Right kidney (tissue), 1 donor: ENCODE results near the gene IL1RL2.

Experiments used
- DNase-seq: peaks from one replicate; pipeline ENCODE4 v3.0.0-alpha.2; 2016

The IL1RL2 gene

DNA sequence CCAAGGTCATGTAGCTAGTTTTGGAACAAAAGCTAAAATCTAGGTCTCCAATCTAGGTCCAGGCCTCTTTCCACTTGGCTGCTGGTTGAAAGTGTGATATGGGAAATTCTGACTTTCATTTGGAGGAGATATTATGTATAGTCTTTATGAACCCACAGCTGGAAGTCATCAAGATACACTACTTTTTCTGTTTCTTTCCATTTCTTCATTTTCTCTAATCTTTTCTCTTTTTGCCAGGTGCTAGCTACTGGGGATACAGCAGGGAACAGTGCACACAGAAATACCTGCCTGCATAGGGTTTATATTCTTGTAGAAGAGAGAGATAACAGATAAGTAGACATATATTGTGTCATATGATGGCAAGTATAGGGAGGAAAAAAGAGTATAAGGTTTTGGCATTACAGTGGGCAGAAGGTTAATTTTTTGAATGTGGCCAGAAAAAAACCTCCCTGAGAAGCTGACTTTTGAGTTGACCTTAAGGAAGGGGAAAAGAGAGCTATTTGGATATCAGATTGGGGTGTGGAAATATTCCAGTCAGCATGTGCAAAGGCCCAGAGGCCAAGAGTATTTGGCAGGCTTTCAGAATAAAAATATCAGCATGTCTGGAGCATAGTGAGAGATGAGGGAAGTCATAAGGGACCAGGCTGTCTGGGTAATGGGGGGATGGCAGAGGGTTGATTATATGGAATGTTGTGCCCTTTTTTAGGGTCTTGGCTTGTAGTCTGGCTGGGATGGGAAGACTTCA, 28.6 kb upstream of the IL1RL2 start:
- DNase-seq = no peak

DNA sequence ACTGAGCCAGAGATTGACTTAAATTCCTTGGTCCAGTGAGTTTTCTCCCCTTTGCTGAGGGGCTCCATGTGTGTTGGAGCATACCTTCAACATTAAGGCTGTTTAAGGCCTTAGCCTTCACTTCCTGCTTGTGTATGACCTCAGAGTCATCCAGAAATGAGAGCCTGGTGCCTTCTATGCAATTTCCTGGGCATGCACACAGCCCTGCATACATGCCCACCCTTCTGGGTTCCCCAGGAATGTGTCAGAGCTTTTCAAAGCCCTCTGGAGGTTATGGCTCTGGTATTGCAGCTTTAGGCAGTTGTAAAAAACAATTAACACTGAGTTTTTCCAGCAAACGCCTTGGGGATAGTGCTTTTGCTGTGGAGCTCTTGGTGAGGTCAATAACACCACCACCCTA, 27.5 kb upstream of the IL1RL2 start:
- DNase-seq = no peak

DNA sequence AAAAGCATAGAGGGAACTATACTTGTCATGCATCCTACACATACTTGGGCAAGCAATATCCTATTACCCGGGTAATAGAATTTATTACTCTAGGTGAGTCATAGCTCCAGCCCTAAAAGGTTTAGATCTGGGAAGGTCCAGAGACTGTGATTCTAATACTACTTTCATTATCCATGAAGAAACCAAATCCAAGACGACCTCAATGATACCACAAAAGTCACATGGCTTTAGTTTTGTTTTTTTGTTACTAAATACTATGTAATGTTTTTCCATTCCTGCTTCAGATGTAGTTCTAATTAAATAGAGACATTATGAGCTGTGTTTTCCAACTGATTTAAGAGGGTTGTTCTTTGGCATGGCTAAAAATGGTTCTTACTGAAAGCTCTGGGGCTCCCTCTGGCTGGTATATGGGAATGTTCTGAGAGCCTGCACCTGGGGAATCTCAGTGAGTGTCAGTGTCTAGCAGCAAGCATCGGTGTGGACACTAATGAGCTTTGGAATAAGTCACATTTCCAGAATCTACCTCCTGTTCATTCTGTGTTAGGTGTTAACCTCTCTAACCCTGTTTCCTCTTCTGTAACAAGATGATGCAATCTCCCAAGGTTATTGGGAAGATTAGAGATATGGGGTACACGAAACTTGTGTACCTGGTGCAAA, 20.5 kb upstream of the IL1RL2 start:
- DNase-seq = no peak

DNA sequence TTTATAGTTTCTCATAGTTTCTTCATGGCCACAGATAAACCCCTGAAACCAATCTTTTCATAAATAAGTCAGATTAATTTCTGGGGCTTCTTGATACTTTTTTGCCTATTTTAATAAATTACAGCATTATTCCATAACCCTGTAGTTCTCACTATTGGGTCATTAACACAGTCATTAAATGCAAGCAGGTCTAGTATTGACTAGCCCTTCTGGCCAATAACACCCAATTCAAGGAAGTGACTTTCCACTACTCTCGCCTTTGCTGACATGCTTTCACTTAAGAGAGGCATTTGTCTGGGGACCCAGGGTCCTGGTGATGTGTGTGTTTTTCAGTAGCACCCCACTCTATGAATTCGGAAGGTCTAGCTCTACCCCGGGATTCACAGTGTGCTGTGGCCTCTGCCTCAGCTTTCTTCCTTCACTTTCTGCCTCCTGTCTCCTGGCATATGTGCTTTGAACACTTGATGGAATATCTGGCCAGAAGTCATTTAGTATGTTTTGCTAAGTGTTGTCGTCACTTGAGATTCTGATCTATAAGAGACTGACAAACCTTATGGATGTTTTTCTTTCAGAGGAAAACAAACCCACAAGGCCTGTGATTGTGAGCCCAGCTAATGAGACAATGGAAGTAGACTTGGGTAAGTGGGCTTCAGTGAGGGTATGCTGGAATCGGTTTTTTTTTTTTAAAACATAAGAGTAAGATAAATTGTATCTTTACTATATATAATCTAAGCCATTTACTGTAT, 18.6 kb upstream of the IL1RL2 start:
- DNase-seq = no peak

DNA sequence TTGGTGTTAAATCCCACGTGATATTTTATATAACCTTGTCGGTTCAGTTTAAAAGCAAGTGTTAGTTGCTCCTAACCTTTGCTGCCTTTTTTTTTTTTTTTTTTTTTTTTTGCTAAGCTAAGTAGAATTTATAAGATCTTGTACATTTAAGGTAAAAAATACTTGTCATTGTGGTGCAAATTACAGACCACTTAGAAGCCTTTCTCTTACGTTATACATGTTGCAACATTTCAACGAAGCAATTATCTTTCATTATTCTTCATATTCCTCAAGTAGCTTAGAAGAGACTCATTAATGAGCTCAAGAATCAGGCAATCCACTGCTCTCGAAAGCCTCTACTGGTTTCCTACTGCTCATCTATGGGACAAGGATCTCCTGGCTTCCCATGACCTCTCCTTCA, 14.9 kb upstream of the IL1RL2 start:
- DNase-seq = no peak

DNA sequence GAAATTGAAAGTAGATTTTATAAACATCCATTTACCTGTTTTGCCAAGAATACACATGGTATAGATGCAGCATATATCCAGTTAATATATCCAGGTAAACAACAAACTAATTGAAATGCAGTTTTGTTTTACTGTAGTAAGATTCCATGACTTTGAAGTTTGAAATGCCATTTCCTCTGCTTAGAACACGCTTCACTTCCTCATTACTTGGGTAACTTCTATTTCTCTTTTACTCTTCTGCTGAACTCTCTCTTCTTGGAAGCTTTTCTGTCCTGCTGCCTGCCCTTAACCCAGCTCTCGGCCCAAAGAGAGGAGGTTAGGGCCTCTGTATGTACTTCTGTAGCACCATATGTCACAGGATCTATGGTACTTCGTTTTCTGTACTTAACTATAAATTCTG, 14.1 kb upstream of the IL1RL2 start:
- no peak for DNase-seq

DNA sequence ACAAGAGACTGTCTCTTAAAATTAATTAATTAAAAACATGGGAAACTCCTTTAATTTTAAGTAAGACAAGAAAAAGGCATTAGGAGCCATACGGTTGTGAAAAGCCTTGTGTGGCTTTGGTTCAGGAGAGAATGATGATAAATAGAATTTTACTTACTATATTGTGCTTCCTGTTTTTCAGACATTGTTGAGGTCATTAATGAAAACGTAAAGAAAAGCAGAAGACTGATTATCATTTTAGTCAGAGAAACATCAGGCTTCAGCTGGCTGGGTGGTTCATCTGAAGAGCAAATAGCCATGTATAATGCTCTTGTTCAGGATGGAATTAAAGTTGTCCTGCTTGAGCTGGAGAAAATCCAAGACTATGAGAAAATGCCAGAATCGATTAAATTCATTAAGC, 10.7 kb upstream of the IL1RL2 start:
- no peak for DNase-seq

DNA sequence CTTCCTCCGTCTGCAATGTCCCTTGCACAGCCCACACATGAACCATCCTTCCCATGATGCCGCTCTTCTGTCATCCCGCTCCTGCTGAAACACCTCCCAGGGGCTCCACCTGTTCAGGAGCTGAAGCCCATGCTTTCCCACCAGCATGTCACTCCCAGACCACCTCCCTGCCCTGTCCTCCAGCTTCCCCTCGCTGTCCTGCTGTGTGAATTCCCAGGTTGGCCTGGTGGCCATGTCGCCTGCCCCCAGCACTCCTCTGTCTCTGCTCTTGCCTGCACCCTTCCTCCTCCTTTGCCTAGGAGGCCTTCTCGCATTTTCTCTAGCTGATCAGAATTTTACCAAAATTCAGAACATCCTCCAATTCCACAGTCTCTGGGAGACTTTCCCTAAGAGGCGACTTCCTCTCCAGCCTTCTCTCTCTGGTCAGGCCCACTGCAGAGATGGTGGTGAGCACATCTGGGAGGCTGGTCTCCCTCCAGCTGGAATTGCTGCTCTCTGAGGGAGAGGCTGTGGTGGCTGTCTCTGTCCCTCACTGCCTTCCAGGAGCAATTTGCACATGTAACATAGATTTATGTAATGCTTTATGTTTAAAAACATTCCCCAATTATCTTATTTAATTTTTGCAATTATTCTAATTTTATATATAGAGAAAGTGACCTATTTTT, 8.9 kb upstream of the IL1RL2 start:
- no peak for DNase-seq

DNA sequence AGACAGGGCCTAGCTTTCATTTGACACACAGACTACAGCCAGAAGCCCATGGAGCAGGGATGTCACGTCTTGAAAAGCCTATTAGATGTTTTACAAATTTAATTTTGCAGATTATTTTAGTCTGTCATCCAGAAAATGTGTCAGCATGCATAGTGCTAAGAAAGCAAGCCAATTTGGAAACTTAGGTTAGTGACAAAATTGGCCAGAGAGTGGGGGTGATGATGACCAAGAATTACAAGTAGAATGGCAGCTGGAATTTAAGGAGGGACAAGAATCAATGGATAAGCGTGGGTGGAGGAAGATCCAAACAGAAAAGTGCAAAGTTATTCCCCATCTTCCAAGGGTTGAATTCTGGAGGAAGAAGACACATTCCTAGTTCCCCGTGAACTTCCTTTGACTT, 7.8 kb upstream of the IL1RL2 start:
- DNase-seq = no peak

DNA sequence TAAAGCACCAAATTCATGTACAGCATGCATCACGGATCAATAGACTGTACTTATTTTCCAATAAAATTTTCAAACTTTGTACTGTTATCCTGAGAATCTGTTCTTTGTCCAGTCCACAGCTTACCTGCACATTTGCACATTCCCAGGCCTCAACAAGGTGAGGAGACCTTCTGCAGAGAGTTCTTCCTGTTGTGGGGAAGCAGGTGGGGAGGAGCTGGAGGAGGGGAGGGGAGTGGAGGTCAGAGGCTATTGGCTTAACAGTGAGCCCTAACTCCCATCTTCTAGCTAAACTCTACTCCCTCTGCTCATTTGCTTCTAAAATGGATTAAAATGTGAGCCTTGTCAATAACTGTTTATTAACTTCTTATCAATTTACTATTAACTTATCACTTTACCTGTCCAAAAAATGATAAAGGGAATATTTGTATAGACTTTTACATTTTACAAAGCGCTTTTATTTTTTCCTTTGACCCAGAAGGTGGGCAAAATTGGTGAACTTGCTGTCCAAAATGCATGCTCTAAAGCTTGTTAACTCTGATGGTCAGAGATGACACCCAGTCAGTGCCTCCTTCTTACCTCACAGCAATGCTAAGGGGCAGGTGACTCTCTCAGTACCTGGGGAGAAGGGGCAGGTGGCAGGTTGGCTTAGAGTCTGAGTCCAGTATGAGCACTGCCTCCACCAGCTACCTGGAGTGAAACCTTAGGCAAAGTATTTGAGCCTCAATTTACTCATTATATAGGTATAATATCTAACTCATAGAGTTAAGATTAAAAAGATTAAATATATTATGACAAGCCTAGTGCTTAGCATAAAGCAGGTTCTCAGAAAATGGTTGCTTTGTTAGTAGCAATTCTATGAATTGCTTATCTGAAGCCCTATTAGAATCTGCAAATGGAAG, 6.8 kb upstream of the IL1RL2 start:
- DNase-seq = no peak

DNA sequence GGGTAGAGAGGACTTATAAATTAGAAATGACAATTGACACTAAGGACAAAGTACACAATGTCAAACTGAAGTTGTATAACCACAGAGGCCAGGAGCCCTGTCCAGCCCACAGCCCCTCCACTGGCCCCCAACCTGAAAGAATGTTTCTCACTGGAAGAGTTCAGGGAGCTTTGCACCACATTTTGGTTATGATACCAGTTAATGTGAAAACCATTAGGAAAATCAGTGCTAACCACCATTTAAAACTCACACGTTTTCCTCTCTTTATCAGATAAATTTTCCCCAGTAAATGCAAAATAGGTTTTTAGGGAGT, 6.2 kb upstream of the IL1RL2 start:
- DNase-seq = no peak

DNA sequence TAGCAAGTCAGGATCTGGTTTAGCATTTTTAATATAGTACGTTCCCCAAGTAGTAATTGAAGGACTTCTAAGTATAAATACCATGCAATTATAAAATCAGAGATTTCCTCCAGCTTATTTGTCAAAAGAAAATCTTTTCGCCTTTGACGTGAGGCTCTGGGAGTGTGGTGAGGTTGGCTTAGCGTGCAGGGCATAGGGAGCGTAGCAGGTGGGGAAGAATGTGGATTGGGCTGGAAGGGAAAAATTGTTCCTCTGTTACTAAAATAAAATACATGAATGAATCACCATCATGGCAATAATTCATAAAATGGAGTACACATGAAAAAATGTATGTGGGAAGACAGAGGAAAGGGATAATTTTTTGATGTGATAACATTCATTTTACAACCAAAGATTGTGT, 5.4 kb upstream of the IL1RL2 start:
- no peak for DNase-seq

DNA sequence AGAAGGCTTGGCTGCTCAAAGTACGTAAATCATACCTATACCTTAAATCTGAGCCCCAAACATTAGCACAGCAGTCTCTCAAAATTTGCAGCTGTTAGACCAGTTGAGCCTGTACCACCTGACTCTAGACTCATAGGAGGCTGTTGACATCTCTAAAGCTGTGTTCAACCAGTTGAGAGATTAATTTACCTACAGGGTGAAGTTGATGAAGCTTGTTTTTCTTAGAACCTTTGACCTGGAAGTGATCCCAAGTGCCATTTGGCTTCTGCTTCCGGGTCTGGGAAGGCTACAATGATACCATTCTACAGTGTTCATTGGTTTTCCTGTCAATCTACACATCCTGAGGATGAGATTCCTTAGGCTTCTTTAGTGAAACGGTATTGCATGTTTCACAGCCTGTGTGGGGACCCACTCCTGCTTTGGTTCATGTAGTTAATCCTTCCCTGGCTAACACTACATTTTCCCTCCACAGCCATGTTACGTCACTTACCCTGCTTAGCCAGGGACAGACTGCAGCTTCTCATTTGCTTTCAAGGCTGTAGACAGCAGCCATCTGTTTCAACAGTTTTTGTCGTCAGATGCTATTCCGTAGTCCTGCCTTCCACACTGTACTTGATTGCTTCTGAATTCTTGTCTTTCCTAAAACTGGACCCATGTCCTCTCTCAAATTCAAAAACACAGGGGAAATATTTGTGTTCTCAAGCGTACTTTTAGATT, 4.7 kb upstream of the IL1RL2 start:
- no peak for DNase-seq

DNA sequence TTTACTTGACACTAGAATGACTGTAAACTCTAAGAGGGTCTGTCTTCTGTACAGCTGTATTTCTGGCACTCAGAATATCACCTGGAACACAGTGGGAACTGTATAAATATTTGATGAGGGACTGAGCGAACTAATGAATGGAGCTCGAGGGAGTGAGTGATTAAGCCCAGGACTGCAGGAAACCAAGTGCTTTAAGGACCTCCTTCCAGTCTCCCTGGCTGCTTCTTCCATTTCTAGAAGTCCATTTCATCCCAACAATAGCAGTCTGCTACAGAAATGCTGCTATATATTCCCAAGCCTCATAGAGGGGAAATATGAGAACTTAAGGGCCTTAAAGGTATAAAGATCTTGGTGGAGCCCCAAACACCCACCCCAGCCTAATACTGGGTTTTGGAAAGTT, 2.8 kb upstream of the IL1RL2 start:
- DNase-seq = no peak

DNA sequence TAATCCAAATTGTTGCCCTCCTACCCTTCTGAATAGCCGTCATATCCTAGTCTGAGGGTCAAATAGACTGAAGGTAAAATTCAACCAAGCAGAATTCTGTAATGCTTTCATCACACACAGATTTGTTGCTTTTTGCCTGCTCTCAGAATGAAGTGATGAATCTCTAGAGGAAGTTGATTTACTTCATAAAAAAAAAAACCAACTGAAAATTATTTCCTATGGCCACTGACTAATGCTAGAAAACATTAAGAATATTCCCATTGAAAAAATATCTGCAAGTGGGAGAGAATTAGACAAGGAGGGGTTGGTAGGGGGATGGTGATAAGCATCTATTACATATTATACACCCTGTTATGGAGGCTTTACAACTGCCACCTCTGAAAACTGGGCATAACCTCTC, 2.3 kb upstream of the IL1RL2 start:
- no peak for DNase-seq

DNA sequence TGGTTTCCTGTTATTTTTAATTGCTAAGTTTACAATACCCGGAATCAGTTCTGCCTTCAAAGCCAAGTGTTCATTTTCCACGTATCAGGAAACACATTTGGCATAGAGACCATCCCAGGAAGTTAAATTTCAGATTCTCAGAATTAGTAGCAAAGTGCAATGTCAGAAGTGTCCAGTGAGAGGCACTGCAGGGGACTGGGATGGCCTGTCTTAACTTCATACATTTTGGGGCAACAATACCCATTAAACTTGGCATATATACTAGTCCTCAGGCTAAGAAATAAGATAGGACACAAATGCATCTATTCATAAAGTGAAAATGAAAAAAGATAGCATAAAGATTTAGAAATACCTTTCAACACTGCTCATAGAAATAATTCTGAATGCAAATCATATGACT, 1.5 kb upstream of the IL1RL2 start:
- no peak for DNase-seq

DNA sequence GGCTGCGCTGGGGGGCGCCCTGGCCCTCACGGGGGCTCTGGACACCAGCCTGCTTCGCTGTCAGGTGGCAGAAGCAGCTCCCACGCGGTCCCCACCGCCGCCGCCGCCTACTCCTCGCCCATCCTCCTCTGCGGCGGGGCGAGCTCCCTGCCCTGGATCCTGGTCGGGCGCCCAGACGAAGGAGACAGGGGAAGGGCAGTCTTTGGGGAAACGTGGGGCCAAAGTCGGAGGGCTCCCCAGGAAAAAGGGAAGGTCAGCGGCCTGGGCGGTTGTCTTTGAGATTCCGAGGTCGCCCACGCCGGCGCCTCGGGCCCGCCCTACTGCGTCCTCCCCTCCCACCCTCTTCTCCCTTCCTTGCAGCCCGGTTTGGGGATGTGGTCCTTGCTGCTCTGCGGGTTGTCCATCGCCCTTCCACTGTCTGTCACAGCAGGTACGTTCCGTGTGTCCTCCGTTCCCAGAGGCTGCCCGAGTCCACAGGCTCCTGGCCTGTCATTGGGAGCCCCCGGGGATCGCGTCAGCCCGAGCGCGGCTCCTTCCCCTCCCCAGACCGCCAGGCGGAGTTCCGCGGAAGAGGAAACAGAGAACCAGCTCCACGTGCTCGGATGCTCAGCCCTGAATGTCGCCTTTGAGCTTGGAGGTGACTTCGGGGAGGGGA, 800 bp downstream of the IL1RL2 start:
- DNase-seq = peak; percentile 83

DNA sequence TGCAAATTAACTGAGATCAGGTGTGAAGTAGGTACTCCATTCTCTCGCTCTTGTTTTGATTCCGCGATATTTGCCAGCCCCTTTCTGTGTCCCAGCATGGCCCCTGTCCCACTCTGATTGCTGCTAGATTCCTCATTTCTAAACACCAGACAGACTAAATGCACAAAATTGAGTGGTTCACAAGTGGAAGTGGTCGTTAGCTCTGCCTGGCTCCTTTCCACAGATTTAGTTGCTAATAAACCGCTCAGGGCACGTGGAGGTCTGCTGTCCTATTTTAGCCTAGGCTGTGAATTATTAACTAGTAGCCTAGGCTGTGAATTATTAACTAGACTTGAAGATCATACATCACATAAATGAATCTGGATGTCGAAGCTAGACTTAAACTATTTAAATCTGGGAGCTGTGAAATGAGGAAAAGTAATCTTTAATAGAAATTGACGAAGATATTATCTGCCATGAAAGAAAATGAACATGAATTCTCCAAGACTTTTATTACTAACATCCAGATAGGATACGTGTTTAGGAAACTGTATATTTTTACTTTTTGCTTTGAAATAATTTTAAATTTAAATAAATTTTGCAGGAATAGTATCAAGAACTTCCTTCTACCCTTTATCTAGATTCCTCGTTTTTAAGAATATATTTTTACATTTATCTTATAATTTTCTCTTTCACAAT, 3.7 kb downstream of the IL1RL2 start:
- peak; percentile 32 for DNase-seq

DNA sequence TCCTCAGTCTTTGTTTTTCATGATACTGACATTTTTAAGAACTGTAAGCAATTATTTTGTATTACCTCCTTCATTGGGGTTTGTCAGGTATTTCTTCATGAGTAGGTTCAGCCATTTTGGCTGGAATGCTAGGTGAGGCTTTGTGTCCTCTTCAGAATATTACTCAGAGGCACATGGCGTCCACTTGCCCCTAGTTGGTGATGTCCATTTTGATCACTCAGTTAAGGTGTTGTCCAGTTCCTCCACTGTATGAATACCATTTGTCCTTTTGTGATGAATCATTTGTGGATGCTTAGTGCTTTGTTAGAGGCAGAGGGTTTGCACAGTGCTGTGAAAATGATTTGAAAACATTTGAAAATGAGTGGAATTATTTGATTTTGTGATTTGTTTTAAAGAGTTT, 4.7 kb downstream of the IL1RL2 start:
- DNase-seq = no peak

DNA sequence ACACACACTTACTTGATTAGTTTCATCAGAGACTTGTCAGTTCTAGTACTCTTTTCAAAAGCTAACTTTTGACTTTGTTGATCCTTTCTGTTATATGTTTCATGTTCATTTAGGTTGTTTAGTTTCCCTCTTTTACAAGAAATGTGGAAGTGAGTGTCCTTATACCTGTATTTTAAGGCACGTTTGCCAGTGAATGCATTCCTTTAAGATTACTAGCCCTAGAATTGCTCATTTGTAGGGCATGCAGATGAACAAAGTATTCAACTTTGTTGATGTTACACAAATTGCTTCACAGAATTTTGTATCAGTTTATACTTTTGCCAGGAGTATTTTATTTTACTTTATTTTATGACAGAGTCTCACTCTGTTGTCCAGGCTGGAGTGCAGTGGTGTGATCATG, 6.3 kb downstream of the IL1RL2 start:
- DNase-seq = no peak
